HG03457 (cell line): ENCODE measurements around the gene LRRC56.

ENCODE experiments used
- ATAC-seq: cut with Tn5 transposase; IDR thresholded peaks from one replicate; pipeline ENCODE4 v1.9.1; 2021; ENCODE audit warnings: moderate number of reproducible peaks; ENCODE audit not compliant: unreplicated experiment

The LRRC56 gene

DNA sequence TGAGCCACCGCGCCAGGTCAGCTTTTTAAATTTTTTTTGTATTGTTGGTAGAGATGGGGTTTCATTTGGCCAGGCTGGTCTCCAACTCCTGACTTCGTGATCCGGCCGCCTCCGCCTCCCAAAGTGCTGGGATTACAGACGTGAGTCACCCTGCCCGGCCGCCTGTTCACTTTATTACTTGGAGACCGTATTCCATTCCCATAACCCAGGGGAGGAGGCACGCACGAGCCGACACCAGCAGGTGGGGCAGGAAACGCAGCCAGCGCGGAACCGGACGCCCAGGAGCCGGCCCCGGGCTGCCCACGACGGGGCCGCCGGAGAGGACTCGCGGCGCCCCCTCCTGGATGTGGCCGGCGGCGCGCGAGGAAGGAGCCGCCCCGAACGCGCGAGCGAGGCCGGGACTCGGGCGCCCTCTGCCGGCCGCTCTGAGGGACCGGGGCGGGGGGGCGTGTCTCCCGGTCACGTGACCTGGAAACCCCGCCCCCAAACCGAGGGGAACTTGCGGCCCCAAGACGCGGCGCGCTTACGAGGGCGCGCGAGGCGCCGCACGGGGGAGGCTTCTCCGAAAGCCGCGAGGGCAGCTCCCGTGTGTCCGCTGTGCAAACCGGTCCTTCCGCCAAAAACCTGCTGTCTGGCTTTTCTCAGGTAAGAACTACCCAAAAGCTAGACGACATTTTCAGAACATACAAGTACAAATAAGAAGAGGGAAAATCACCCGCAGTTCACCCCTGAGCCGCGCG is 18.7 kb upstream of the LRRC56 start:
- peak; percentile 60 for ATAC-seq

DNA sequence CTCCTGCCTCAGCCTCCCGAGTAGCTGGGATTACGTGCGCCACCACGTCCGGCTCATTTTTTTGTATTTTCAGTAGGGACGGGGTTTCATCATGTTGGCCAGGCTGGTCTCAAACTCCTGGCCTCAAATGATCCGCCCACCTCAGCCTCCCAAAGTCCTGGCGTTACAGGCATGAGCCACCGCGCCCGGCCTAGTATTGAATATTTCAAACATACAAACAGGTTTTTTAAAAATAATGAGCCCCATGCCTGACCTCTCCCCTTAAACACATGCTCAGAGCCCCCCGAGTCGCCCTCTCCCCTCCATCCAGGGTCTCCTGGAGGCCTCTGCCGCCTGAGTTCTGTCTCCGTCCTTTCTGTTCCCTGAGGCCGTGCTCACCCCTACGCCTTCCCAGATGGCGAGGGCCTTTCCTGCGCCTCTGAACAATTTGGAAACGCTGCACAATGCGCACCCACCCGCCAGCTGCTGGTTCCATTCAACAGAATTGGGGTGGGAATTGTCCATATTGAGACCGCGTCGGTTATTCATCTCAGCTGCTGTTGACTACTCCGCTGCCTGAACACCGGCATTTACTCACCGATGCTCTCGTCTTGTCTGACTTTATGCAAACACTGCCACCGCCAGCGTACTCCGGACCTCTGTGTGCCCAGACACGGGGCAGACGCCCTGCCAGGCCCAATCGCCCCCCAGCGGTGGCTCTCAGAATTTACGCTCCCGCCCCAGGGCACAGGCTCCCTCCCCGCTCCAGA is 16.7 kb upstream of the LRRC56 start:
- ATAC-seq: no peak

DNA sequence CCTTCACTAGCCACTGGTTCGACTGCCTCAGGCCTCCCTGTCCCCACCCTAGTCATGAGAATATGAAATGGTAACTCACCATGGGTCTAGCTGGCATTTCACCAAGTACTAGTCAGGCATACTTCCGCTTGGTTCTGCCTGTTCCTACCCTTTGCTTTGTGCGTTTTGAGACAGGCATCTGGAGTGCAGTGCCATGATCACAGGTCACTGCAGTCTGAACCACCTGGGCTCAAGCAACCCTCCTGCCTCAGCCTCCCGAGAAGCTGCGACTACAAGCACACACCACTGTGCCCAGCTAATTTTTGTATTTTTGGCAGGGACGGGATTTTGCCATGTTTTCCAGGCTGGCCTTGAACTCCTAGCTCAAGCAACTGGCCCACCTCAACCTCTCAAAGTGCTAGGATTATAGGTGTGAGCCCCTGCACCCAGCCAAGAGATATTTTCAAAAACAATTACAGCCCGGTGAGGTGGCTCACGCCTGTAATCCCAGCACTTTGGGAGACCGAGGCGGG is 16.1 kb upstream of the LRRC56 start:
- ATAC-seq: no peak

DNA sequence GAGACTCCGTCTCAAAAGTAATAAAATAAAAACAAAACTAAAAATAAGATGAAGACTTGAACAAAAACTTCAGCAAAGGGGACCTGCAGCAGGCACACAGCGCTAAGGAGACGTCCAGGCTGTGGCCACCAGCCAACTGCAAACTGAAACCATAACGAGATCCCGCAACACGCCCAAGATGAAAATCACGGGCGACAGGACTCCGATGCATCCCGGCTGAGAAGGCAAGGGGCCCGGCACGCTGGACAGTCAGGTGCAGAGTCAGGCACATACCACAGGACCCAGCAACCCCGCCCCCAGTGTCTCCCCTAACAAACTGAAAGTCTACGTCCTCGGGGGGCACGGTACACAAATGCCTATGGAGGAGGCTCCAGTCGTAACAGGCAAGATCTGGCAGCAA is 11.1 kb upstream of the LRRC56 start:
- no peak for ATAC-seq

DNA sequence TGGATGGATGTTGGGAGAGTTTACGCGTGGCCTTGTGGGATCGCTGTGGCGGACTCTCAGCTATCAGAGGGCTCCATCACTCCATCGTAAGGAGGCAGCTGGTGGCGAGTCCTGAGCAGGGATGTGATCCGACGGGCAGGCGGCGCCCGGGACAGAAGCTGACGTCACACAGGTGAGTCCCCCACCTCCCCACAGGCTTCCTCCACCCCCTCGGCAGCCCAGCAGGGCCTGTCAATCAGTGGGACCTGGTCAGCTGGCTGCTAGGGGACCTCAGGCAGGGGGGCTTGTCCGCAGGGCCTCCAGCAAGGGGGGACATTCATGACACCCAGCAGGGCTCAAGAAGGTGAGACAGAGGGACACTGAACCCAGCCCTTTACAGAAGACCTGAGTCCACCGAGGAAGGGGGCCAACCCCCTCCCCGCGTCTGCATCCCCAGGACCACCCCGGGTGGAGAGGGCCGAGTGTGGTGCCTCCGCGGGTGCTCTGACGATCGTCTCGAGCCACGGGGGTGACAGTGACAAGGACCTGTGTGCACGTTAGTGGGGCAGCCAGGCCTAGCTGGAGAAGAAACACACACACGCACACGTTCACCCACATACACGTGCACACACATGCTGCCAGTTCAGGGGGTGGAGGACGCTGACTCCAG is 9.0 kb upstream of the LRRC56 start:
- ATAC-seq: no peak

DNA sequence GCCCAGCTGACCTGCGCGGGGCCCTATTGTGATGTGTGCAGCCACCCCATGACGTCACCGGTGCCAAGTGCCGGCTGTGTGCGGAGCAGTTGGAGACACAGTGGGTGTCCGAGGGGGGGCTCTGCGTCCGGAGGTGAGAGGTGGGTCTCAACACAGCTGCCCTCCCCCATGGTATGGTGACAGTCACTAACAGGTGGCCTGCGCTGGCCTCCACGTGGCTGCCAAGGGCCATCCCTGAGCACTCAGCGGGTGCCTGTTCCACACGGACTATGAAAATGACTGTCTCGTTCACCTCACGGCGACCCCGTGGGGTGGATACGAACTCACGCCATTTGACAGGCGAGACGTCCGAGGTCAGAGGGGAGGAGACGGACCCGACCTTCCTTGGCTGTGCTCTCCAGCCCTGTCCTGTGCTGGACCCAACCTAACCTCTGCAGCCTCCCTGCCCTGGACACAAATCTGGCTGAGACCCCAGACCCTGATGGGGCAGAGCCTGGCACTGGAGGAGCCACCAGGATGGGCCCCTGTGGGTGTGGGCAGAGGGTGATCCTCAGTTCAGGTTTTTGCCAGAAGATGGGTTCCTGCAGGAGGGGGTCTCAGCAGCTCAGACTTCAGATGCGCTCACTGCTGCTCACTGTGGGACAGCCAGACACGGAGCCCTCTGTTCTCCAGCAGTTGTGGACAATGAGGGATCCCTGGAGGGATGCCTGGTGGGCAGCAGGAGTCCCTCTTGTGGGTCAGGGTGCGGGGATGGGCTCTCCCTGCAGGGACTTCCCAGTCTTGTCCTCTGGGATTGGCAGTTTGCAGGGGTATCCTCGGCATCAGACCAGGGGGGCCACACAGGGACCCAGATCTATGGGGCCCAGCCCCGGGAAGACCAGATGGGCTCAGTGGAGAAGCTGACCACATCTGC is 8.3 kb upstream of the LRRC56 start:
- no peak for ATAC-seq

DNA sequence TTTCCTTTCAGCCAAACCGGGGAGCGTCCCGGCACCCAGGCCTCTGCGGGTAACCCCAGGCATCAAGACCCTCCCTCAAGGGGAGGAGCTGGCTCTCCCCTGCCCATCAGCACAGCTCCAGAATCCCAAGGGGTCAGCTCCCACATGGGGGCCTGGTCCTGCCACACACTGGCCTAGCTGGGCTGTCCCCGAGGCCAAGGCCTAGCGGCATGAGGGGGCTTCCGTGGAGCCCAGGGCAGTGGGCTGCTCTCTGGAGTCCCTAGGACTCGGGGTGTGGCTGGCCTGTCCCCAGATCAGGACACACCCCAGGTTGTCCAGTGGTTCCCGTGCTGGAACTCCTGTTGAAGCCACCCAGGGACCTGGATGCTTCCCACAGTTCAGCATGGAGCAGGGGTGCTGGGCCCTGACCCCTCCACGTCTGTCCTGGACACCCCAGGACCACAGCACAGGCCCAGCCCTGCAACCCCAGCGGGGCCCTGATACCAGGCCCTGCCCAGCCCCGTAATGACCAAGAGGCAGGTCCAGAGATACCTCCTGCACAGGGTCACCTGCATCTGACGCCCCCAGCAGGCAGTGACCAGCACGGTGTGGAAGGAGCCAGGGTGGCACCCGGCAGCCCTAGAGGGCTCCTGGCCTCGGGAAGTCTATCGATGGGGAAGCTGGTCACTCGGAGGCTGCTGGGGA is 7.5 kb upstream of the LRRC56 start:
- no peak for ATAC-seq

DNA sequence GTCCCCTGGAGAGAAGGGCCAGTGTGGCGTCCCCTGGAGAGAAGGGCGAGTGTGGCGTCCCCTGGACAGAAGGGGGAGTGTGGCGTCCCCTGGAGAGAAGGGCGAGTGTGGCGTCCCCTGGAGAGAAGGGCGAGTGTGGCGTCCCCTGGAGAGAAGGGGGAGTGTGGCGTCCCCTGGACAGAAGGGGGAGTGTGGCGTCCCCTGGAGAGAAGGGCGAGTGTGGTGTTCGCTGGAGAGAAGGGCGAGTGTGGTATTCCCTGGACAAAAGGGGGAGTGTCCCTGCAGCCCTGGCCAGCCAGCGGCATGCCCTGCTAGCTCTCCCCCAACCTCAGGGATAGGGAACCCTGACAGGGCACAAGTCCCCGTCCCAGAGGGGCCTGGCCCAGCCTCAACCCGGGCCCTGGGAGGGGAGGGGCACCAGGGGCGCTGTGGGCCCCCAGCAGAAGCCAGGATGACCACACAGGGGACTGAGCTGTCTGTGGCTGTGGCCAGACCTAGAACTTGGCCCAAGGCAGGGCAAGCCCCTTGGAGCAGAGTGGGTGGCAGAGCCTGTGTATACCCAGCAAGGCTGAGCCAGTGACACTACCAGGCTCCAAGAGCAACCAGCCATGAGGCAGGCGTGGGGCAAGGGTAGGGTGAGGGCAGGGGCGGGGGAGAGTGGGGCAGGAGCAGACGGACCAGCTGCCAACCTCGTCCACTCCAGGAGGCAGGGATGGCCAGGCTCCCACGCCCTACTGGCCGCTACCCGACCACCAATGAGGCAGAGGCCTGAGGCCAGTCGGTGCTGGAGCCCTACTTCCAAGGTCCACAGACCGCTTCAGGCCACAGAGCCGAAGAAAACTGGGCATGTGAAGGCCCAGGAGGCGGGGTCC is 6.1 kb upstream of the LRRC56 start:
- no peak for ATAC-seq

DNA sequence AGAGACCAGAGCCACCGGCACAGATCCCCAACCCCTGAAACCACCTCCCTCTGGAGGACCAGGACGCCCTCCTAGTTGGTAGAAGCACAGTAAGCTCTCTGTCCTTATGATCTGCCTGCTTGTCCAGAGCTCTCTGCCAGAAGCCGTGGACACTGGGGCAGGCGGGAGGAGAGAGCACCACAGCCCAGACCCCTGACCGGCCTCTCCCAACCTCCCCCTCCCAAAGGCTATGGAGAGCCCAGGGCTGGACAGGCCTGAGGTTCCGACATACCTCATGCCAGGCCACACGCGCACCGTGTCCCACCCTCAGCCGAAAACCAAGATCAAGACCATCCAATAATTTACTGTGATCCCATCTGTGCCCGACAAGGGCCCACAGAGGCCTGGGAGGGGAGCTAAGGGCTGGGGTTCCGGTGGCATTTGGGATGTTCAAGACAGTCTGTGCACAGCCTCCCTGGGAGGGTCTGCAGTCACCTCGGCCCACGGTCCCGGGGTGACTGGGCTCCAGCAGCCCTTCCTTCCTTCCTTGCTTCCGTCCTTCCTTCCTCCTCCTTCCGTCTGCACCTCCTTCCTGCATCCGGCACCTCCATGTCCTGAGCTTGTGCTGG is 5.3 kb upstream of the LRRC56 start:
- no peak for ATAC-seq

DNA sequence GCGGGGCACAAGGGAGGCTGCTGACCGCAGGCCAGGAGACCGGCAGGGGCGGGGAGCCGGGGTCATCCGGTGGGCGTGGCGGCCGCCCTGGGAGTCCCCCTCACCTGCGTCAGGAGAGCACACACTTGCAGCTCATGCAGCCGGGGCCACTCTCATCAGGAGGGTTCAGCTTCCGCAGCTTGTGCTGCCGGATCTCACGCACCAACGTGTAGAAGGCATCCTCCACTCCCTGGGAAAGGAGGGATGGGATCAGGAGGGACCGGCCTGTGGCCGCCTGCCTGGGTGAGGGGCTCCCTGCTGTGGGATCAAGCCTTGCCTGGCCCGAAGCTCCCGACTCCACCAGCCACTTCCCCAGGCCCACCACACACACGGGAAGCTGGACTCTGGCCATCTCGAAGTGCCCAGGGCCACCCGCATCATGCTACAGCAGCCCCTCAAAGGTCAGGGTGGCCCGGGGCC is 4.8 kb upstream of the LRRC56 start:
- no peak for ATAC-seq

DNA sequence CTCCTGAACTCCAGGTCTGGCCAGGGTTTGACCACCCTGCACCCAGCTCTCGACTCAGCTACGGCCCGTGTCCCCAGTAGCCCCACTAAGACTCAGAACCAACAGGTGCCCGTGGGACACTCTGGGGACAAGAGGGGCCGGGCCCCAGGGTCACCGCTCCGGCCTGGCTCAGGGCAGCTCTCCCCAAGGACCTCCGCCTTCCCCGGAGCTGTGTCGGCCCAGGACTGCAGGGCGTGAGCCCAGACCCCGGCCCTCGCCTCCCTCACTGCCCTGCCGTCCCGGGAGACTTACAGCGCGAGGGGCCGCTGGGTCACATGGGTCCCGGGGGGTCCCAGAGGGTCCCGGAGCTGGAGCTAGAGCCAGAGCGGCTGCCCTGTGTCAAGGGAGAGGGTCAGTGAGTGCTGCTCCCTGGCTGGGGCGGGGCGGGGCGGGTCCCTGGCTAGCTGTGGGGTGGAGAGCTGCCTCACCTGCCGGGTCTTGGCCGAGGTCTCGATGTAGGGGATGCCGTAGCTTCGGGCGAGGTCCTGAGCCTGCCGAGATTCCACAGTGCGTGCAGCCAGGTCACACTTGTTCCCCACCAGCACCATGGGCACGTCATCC is 4.2 kb upstream of the LRRC56 start:
- no peak for ATAC-seq

DNA sequence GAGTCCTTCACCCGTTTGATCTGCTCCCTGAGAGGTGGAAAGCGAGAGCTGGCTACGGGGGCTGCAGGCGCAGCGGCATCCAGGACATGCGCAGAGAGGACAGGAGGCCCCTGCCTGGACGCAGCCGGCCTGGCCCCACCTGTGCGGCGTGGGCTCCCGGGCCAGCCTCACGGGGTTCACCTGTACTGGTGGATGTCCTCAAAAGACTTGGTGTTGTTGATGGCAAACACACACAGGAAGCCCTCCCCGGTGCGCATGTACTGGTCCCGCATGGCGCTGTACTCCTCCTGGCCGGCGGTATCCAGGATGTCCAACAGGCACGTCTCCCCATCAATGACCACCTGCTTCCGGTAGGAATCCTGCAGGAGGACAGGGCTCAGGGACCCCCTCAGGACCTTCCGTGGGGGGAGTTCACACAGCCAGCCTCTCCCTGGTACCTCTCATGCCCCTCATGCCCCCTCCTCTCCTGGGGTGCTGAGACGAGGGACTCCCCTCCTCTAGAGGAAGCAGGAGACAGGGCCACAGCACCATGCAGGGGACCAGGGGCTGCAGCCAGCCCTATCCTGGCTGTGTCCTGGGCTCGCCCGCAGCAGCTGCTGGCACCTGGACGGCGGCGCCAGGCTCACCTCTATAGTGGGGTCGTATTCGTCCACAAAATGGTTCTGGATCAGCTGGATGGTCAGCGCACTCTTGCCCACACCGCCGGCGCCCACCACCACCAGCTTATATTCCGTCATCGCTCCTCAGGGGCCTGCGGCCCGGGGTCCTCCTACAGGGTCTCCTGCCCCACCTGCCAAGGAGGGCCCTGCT is 3.5 kb upstream of the LRRC56 start:
- no peak for ATAC-seq

DNA sequence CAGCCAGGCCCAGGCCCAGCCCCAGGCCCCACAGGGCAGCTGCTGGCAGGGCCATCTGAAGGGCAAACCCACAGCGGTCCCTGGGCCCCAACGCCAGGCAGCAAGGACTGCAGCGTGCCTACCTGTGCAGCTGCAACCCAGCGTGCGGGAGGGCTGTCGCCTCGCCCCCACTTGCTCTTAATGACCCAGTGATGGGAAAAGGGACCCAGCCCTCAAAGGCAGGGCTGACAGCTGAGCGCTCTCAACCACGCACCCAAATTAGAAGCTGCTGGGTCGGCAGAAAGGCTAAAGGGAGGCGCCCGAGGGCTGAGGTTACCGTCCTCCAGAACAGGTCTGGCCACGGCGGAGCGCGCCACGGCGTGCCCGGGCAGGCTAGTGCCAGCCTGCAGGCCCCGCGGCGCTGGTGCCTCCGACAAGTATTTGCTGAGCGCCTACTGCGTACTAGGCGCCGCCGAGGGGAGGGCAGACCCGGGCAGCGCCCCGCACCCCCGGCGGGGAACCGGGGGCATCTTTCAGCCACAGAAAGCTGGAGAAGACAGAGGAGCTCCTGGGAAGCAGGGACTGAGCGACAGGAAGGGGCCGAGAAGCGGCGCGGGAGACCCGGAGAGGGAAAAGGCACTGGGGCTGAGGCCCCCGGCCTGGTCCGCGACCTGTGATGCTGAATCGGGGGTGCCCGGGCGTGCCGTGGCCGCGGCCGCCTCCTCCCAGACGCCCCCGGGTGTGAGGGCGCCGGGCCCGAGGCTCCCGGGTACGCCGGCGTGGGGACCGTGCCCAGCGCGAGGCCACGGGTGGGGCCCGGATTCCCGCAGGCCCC is 2.7 kb upstream of the LRRC56 start:
- no peak for ATAC-seq

DNA sequence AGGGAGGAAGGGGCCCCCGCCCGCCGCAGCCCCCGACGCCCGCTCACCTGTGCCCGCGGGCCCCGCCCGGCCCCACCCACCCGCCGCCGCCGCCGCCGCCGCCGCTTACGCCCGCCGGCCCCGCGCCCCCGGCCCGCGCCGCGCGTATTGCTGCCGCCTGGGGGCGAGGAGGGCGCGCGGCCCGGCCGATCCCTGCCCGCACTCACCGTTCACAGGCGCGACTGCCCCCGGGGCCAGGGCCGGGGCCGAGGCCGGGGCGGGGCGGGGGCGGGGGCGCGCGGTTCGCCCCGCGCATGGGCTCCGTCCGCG is 2.2 kb upstream of the LRRC56 start:
- peak; percentile 4 for ATAC-seq

DNA sequence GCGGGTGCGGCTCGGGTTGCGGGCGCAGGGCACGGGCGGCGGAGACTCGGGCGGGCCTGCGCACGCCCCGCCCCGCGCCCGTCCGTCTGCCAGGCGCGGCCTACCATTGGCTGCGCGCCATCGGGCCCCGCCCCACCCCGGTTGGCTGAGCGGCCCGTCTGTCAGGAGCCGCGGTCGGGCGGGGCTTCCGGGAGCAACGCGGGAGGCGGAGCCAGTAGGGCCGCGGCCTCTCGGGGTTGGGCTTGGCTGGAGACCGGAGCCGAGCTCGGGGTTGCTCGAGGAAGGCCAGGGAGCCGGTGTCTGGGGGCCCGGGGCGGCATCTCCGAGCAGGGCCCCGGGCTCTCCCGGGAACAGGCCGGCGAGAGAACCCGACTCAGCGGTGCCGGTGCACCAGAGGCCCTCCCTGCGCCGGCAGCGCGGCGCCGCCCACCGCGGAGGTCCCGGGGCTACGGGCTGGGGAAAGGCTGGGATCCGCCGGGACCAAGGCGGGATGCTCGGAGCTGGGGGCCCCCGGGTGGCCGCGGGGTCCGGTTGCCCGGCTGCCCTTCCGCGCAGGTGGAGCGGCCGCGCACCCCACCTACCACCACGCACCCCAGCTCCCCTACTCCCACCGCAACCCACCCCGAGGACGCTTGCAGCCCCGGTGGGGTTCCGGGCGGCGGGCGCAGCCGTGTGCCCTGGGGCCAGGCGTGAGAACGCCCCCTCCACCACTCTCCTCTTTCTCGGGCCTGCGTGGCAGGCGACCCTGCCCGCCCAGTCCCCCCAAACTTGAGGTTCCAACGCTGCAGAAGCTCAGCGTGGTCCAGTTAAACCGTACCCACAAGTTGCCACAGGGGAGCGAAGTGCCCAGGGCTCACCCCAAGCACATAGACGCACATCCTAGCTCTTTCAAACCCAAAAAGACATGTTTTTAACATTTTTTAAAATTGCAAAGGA is 1.5 kb upstream of the LRRC56 start, which contains the start of gene HRAS:
TSS of gene HRAS (minus strand) at position 58 of the 936 bp plus-strand sequence.
- peak; percentile 56 for ATAC-seq
